ENCODE data around the gene PNKD.

Gene PNKD

DNA sequence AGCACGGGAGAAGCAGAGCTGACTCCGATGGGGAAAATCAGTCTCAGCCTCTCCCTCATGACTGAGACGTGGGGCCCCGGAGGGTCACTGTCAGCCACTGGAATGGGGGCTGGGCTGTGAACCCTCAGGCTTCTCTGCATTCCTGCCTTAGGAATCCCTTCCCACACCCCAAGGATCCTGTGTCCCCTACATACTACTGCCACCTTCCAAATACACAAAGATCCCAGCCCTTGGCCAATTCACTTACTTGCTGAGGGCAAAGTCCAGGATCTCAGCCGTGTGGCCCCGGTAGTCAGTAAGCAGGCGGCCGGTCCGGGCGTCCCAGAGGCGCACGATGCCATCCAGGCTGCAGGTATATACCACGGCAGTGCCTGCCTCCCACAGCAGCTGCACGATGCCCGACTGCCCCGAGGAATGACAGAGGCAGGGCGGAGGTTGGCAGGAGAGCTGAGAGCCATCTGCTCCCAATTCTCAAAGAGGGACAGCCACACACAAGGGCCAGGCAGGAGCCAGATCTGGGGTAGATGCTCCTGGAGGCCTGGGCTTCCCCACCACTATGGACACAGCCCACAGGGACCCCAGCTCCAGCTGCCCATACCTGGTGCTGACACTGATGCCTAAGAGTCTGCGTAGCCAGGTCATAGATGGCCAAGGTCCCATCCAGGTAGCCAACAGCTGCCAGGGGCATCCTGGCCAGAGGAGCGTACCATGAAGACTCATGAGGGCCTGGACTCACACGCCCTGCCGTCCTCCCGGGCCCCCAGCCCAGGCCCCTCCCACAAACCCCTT lies 5.4 kb upstream of the PNKD start:
- H3K79me2 ChIP-seq (ENCODE audit: insufficient read depth, low read length) = peaks cover 24% of the 10 kb centered on the region
- no peak overlapping the region for H3K4me2 ChIP-seq (ENCODE audit: low read depth, low read length, poor library complexity, severe bottlenecking)
- no peaks in the 10 kb centered on the region for H3F3A ChIP-seq (ENCODE audit: low read depth)
- H3K4me1 ChIP-seq (ENCODE audit: insufficient read depth, low read length, poor library complexity, severe bottlenecking) = peaks cover 10% of the 10 kb centered on the region
- no peaks in the 10 kb centered on the region for H3K9me2 ChIP-seq (replicated peaks; ENCODE audit: low read depth, low read length)
- H2AFZ ChIP-seq (ENCODE audit: low read length) = no peak overlapping the region
- H4K20me1 ChIP-seq (ENCODE audit: insufficient read depth, low read length, poor library complexity, severe bottlenecking) = peaks cover 18% of the 10 kb centered on the region
- no peaks in the 10 kb centered on the region for H3K9me3 ChIP-seq (ENCODE audit: insufficient read depth, low read depth, low read length)
- H3K4me3 ChIP-seq (ENCODE audit: low read length, poor library complexity, severe bottlenecking) = no peak overlapping the region
- H3K36me3 ChIP-seq (ENCODE audit: insufficient read depth, low read length) = peaks cover 15% of the 10 kb centered on the region; the same call in 1 of the 2 replicates
- H3K9ac ChIP-seq (ENCODE audit: low read depth, low read length, poor library complexity, severe bottlenecking) = no peak overlapping the region
- no peak for TF ChIP-seq EZH2phosphoT487 (IDR thresholded peaks at IDR 0.05; ENCODE audit: borderline replicate concordance)
- TF ChIP-seq, protein P1, sequence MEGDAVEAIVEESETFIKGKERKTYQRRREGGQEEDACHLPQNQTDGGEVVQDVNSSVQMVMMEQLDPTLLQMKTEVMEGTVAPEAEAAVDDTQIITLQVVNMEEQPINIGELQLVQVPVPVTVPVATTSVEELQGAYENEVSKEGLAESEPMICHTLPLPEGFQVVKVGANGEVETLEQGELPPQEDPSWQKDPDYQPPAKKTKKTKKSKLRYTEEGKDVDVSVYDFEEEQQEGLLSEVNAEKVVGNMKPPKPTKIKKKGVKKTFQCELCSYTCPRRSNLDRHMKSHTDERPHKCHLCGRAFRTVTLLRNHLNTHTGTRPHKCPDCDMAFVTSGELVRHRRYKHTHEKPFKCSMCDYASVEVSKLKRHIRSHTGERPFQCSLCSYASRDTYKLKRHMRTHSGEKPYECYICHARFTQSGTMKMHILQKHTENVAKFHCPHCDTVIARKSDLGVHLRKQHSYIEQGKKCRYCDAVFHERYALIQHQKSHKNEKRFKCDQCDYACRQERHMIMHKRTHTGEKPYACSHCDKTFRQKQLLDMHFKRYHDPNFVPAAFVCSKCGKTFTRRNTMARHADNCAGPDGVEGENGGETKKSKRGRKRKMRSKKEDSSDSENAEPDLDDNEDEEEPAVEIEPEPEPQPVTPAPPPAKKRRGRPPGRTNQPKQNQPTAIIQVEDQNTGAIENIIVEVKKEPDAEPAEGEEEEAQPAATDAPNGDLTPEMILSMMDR (conservative IDR thresholded peaks at IDR 0.05; ENCODE audit: low read length) = no peak
- H3K27me3 ChIP-seq (ENCODE audit: insufficient read depth, low read length, poor library complexity, severe bottlenecking) = no peaks in the 10 kb centered on the region

DNA sequence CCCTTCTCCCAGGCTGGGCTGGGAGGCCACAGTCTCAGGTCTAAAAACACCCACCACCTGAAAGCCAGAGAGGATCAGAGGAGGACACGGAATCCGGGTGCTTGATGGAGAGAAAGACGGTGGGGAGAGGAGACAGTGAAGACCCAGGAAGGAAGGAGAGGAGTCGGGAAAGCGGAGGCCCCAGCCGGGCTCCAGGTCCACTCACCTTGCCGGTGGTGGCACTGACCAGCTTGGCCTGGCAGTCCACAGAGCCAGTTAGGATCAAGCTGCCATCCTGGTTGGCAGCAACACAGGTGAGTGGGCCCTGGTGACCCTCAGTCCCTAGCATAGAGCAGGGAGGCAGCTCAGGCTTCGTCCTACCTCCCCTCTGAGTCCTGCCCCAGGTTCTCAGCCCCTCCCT lies 4.7 kb upstream of the PNKD start:
- H2AFZ ChIP-seq (ENCODE audit: low read length) = no peak overlapping the region
- no peaks in the 10 kb centered on the region for H3K9me3 ChIP-seq (ENCODE audit: insufficient read depth, low read depth, low read length)
- peaks cover 10% of the 10 kb centered on the region for H3K4me1 ChIP-seq (ENCODE audit: insufficient read depth, low read length, poor library complexity, severe bottlenecking)
- H3K4me2 ChIP-seq (ENCODE audit: low read depth, low read length, poor library complexity, severe bottlenecking) = no peak overlapping the region
- no peak overlapping the region for H3K4me3 ChIP-seq (ENCODE audit: low read length, poor library complexity, severe bottlenecking)
- H3K36me3 ChIP-seq (ENCODE audit: insufficient read depth, low read length) = peaks cover 15% of the 10 kb centered on the region; the same call in 1 of the 2 replicates
- no peaks in the 10 kb centered on the region for H3K9me2 ChIP-seq (replicated peaks; ENCODE audit: low read depth, low read length)
- H3K9ac ChIP-seq (ENCODE audit: low read depth, low read length, poor library complexity, severe bottlenecking) = no peak overlapping the region
- H3K27me3 ChIP-seq (ENCODE audit: insufficient read depth, low read length, poor library complexity, severe bottlenecking) = no peaks in the 10 kb centered on the region
- TF ChIP-seq, protein P1 (conservative IDR thresholded peaks at IDR 0.05; ENCODE audit: low read length) = no peak
- no peak for TF ChIP-seq EZH2phosphoT487 (IDR thresholded peaks at IDR 0.05; ENCODE audit: borderline replicate concordance)
- peaks cover 25% of the 10 kb centered on the region for H3K79me2 ChIP-seq (ENCODE audit: insufficient read depth, low read length)
- peaks cover 18% of the 10 kb centered on the region for H4K20me1 ChIP-seq (ENCODE audit: insufficient read depth, low read length, poor library complexity, severe bottlenecking)
- H3F3A ChIP-seq (ENCODE audit: low read depth) = no peaks in the 10 kb centered on the region

DNA sequence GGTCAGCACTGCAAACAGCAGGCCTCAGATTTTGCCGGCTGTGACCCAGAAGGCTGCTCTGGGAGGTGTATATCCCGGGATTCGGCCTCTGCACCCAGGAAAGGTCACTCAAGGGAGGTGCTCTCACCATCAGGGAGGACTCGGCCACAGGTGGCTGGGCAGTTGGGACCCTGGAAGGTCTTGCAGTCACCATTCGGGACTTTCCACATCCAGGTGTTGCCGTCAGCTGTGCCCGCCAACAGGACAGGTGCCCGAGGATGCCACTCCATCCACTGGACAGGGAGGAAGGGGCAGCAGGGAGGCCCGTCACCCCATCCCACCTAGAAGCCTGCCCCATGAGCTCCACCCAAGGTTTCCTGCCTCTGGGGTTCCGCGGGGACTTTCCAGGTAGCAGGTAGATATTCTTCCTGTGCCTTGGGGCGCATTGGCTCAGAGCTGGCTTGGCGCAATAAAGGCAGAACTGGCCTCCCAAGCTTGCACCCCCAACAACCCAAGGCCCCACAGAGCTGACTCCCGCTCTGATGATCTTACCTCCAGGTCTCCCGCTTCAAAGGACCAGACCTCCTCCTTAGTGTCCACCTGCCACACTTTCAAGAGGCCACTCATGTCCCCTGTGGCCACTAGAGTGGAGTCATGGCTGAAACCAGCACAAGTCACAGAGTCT lies 3.9 kb upstream of the PNKD start:
- Histone ChIP-seq H3K9me3 (ENCODE audit: insufficient read depth, low read depth, low read length) (no peaks in the 10 kb centered on the region), H3K4me2 (ENCODE audit: low read depth, low read length, poor library complexity, severe bottlenecking) (peak overlapping the region; percentile 14), H3K4me1 (ENCODE audit: insufficient read depth, low read length, poor library complexity, severe bottlenecking) (peaks cover 16% of the 10 kb centered on the region), H3K9me2 (replicated peaks; ENCODE audit: low read depth, low read length) (no peaks in the 10 kb centered on the region), H3K27me3 (ENCODE audit: insufficient read depth, low read length, poor library complexity, severe bottlenecking) (no peaks in the 10 kb centered on the region), H2AFZ (ENCODE audit: low read length) (no peak overlapping the region), H3K9ac (ENCODE audit: low read depth, low read length, poor library complexity, severe bottlenecking) (no peak overlapping the region), H3K79me2 (ENCODE audit: insufficient read depth, low read length) (peaks cover 33% of the 10 kb centered on the region), H4K20me1 (ENCODE audit: insufficient read depth, low read length, poor library complexity, severe bottlenecking) (peaks cover 20% of the 10 kb centered on the region), H3K4me3 (ENCODE audit: low read length, poor library complexity, severe bottlenecking) (no peak overlapping the region), H3F3A (ENCODE audit: low read depth) (no peaks in the 10 kb centered on the region), H3K36me3 (ENCODE audit: insufficient read depth, low read length) (peaks cover 15% of the 10 kb centered on the region; the same call in 1 of the 2 replicates)
- TF ChIP-seq, protein P1 (conservative IDR thresholded peaks at IDR 0.05; ENCODE audit: low read length) = no peak
- TF ChIP-seq EZH2phosphoT487 (IDR thresholded peaks at IDR 0.05; ENCODE audit: borderline replicate concordance) = no peak
